ENCODE data around the gene FOXJ3. TPM values are rescaled to one million over a fixed set of nuclear protein-coding genes. Genes with fewer than 3 reads are reported as not detected.
A peak's percentile ranks its signal among the peaks of the same experiment; 100 is the strongest.

Gene FOXJ3
- total RNA-seq, 1 donor from 2014 or later: 45.0 TPM

- no peaks in the 10 kb centered on the region for H3K4me1 Mint-ChIP-seq (ENCODE audit: low read depth, unreplicated experiment)
- peak overlapping the region; percentile 3 for H3K27ac Mint-ChIP-seq (ENCODE audit: unreplicated experiment)
- H3K9me3 Mint-ChIP-seq (ENCODE audit: unreplicated experiment): no peaks in the 10 kb centered on the region
- no peak overlapping the region for H3K4me3 Mint-ChIP-seq (ENCODE audit: unreplicated experiment)
- H3K27me3 Mint-ChIP-seq (ENCODE audit: unreplicated experiment): no peaks in the 10 kb centered on the region
- DNase-seq: no peak
- no peak for TF ChIP-seq CTCF (IDR thresholded peaks at IDR 0.05; ENCODE audit: partially characterized antibody, unreplicated experiment)
- no peaks in the 10 kb centered on the region for H3K36me3 Mint-ChIP-seq (ENCODE audit: unreplicated experiment)
These were observed 143.7 kb downstream of the FOXJ3 start for GRCh38 chr1:42191319-42191718.

GRCh38 chr1:42189931-42190853 lies 144.8 kb downstream of the FOXJ3 start:
- no peaks in the 10 kb centered on the region for H3K4me1 Mint-ChIP-seq (ENCODE audit: low read depth, unreplicated experiment)
- H3K9me3 Mint-ChIP-seq (ENCODE audit: unreplicated experiment): no peaks in the 10 kb centered on the region
- no peak for DNase-seq
- TF ChIP-seq CTCF (IDR thresholded peaks at IDR 0.05; ENCODE audit: partially characterized antibody, unreplicated experiment): no peak
- no peak overlapping the region for H3K27ac Mint-ChIP-seq (ENCODE audit: unreplicated experiment)
- no peaks in the 10 kb centered on the region for H3K27me3 Mint-ChIP-seq (ENCODE audit: unreplicated experiment)
- H3K4me3 Mint-ChIP-seq (ENCODE audit: unreplicated experiment): no peak overlapping the region
- no peaks in the 10 kb centered on the region for H3K36me3 Mint-ChIP-seq (ENCODE audit: unreplicated experiment)

GRCh38 chr1:42186152-42186551 lies 148.9 kb downstream of the FOXJ3 start:
- Mint-ChIP-seq H3K9me3 (ENCODE audit: unreplicated experiment) (no peaks in the 10 kb centered on the region), H3K27me3 (ENCODE audit: unreplicated experiment) (peaks cover 2% of the 10 kb centered on the region), H3K4me3 (ENCODE audit: unreplicated experiment) (no peak overlapping the region), H3K36me3 (ENCODE audit: unreplicated experiment) (no peaks in the 10 kb centered on the region), H3K27ac (ENCODE audit: unreplicated experiment) (no peak overlapping the region), H3K4me1 (ENCODE audit: low read depth, unreplicated experiment) (no peaks in the 10 kb centered on the region)
- no peak for TF ChIP-seq CTCF (IDR thresholded peaks at IDR 0.05; ENCODE audit: partially characterized antibody, unreplicated experiment)
- no peak for DNase-seq

GRCh38 chr1:42184616-42185015 lies 150.4 kb downstream of the FOXJ3 start:
- H3K4me3 Mint-ChIP-seq (ENCODE audit: unreplicated experiment): no peak overlapping the region
- H3K9me3 Mint-ChIP-seq (ENCODE audit: unreplicated experiment): no peaks in the 10 kb centered on the region
- TF ChIP-seq CTCF (IDR thresholded peaks at IDR 0.05; ENCODE audit: partially characterized antibody, unreplicated experiment): no peak
- H3K27me3 Mint-ChIP-seq (ENCODE audit: unreplicated experiment): peaks cover 2% of the 10 kb centered on the region
- H3K27ac Mint-ChIP-seq (ENCODE audit: unreplicated experiment): no peak overlapping the region
- H3K4me1 Mint-ChIP-seq (ENCODE audit: low read depth, unreplicated experiment): no peaks in the 10 kb centered on the region
- no peaks in the 10 kb centered on the region for H3K36me3 Mint-ChIP-seq (ENCODE audit: unreplicated experiment)
- no peak for DNase-seq

- no peaks in the 10 kb centered on the region for H3K36me3 Mint-ChIP-seq (ENCODE audit: unreplicated experiment)
- TF ChIP-seq CTCF (IDR thresholded peaks at IDR 0.05; ENCODE audit: partially characterized antibody, unreplicated experiment): no peak
- no peaks in the 10 kb centered on the region for H3K9me3 Mint-ChIP-seq (ENCODE audit: unreplicated experiment)
- peaks cover 2% of the 10 kb centered on the region for H3K27me3 Mint-ChIP-seq (ENCODE audit: unreplicated experiment)
- DNase-seq: no peak
- no peak overlapping the region for H3K27ac Mint-ChIP-seq (ENCODE audit: unreplicated experiment)
- no peaks in the 10 kb centered on the region for H3K4me1 Mint-ChIP-seq (ENCODE audit: low read depth, unreplicated experiment)
- no peak overlapping the region for H3K4me3 Mint-ChIP-seq (ENCODE audit: unreplicated experiment)
These were observed 151.1 kb downstream of the FOXJ3 start for GRCh38 chr1:42183957-42184268.
